ENCODE results near the gene EFCAB12. TPM values are rescaled to one million over a fixed set of nuclear protein-coding genes. Genes with fewer than 3 reads are reported as not detected.

The EFCAB12 gene
- total and polyA plus RNA-seq, 9 donors, result 0.53 to 8.4 (median 1.6) TPM

DNA sequence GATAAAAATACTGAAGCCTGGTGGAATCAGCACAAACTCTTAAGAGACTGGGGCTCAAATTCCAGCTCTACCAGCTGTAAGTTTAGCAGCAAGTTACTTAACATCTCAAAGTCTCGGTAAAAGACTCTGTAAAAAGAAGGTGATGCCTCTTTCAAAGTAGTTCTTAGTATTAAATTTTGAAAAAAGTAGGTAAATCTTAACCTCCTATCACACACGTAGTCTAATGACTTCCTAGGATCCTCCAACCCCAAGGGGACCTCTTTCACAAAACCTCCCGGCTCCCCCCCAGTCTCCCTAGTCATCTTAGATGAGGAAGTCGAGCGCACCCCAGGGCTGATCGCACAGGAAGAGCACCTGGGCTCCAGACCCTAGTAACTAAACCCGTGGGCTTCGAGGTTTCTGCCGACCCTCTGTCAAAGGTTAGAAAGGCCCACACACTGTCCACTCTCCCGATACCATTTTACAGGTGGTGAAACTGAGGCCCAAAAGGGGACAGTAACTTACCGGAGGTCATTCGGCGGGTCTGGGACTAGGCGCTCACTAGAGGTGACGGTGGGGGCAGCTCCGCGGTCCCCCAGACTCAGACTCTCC is 10.9 kb upstream of the EFCAB12 start:
- peak in 2 of 5 donors; percentile 53 to 55 for DNase-seq
- intact Hi-C loops (cut with DNase I), result loop anchor here in 1 of 4 donors (10.0 kb wide), 1 partner anchor 125 kb away; a partner anchor contains a TSS
- Histone ChIP-seq H3K4me3 (peak overlapping the region; percentile 96), H3K9me3 (no peaks in the 10 kb centered on the region), H3K27ac (peak overlapping the region; percentile 50 to 88), H3K4me1 (ENCODE audit: insufficient read depth) (peaks cover 9% of the 10 kb centered on the region), H3K27me3 (no peaks in the 10 kb centered on the region), H3K36me3 (no peaks in the 10 kb centered on the region)
- 0% methylated on average over 17 of the region's 17 CpGs for WGBS, 3 donors
- TF ChIP-seq EP300 (IDR thresholded peaks at IDR 0.05) (no peak), POLR2A (IDR thresholded peaks at IDR 0.05) (peak; percentile 59)

DNA sequence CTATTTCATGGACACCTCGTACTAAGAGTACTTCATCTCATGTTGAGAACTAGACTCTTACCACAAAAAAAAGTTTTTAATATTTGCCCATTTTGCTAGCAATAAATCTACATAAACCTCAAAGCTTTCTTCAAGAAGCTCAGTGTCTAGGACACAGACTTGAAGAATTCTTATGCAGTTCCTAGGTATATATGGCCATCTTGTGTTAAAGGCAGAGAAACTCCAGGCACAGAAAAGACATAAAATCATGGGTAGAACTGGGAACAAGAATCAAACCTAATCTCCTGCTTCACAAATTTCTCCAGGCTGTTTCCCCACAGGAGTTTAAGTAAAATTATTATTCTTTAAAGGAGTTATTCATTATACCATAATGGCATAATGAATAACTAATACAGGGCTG is 6.9 kb upstream of the EFCAB12 start:
- no peak for TF ChIP-seq POLR2A (IDR thresholded peaks at IDR 0.05)
- TF ChIP-seq EP300 (IDR thresholded peaks at IDR 0.05), result no peak
- TF ChIP-seq, protein P1, sequence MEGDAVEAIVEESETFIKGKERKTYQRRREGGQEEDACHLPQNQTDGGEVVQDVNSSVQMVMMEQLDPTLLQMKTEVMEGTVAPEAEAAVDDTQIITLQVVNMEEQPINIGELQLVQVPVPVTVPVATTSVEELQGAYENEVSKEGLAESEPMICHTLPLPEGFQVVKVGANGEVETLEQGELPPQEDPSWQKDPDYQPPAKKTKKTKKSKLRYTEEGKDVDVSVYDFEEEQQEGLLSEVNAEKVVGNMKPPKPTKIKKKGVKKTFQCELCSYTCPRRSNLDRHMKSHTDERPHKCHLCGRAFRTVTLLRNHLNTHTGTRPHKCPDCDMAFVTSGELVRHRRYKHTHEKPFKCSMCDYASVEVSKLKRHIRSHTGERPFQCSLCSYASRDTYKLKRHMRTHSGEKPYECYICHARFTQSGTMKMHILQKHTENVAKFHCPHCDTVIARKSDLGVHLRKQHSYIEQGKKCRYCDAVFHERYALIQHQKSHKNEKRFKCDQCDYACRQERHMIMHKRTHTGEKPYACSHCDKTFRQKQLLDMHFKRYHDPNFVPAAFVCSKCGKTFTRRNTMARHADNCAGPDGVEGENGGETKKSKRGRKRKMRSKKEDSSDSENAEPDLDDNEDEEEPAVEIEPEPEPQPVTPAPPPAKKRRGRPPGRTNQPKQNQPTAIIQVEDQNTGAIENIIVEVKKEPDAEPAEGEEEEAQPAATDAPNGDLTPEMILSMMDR (IDR thresholded peaks at IDR 0.05), result no peak
- Histone ChIP-seq H3K27me3 (no peaks in the 10 kb centered on the region), H3K9me3 (no peaks in the 10 kb centered on the region), H3K27ac (no peak overlapping the region), H3K36me3 (no peaks in the 10 kb centered on the region), H3K4me1 (ENCODE audit: insufficient read depth) (no peaks in the 10 kb centered on the region), H3K4me3 (no peak overlapping the region)
- no peak for DNase-seq
- intact Hi-C loops (cut with DNase I), result loop anchor here in 1 of 4 donors (10.0 kb wide), 1 partner anchor 121 kb away; a partner anchor contains a TSS
- WGBS, 3 donors, result 81 to 94% (median 86%) methylated on average over 1 of the region's 1 CpG

DNA sequence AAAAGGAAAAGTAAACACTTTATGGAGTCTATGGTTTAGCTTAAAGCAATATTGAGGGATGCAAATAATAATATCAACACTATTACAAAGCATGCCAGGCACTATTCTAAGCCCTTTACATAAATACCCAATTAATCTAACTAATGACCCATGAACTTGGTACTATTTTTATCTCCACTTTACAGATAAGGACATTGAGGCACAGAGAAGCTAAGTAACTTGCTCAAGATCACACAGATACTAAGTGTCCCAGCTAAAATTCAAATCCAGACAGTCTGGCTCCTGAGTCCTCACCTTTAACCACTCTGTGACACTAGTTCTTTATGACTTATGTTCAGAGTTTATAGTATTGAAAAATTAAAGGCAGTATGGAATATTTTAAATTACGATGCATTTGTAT is 5.7 kb upstream of the EFCAB12 start:
- no peaks in the 10 kb centered on the region for H3K27me3 ChIP-seq
- no peaks in the 10 kb centered on the region for H3K4me1 ChIP-seq (ENCODE audit: insufficient read depth)
- no peaks in the 10 kb centered on the region for H3K9me3 ChIP-seq
- H3K27ac ChIP-seq, result no peak overlapping the region
- no peaks in the 10 kb centered on the region for H3K36me3 ChIP-seq
- H3K4me3 ChIP-seq, result no peak overlapping the region
- TF ChIP-seq, protein P1 (IDR thresholded peaks at IDR 0.05), result no peak
- TF ChIP-seq POLR2A (IDR thresholded peaks at IDR 0.05) (no peak), EP300 (IDR thresholded peaks at IDR 0.05) (no peak)
- intact Hi-C loops (cut with DNase I), result loop anchor here in 1 of 4 donors (10.0 kb wide), 1 partner anchor 119 kb away; a partner anchor contains a TSS
- DNase-seq, result no peak
- 95 to 99% (median 97%) methylated on average over 1 of the region's 1 CpG for WGBS, 3 donors

DNA sequence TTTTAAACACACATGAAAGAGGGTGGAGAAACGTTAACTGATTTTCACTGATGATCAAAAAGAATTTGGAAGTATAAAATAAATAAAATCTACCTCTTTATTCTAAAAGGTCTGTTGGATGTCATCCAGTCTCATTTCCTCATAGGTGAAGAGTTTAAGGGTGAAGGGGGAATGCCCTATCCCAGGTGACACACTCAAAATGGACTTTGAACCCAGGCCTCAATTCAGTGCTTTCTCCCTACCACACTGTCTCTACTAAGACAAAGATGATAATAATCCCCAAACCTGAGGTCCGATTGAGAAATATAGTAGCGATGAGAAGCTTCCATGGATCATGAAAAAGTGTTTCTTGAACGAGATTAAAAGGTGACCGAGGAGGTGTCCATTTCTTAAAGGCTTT is 5.1 kb upstream of the EFCAB12 start:
- Histone ChIP-seq H3K4me3 (no peak overlapping the region), H3K4me1 (ENCODE audit: insufficient read depth) (no peaks in the 10 kb centered on the region), H3K27ac (no peak overlapping the region), H3K9me3 (no peaks in the 10 kb centered on the region), H3K27me3 (no peaks in the 10 kb centered on the region), H3K36me3 (no peaks in the 10 kb centered on the region)
- intact Hi-C loops (cut with DNase I), result loop anchor here in 1 of 4 donors (10.0 kb wide), 1 partner anchor 119 kb away; a partner anchor contains a TSS
- DNase-seq, result no peak
- WGBS, 3 donors, result 86 to 90% (median 88%) methylated on average over 5 of the region's 5 CpGs
- TF ChIP-seq EP300 (IDR thresholded peaks at IDR 0.05) (no peak), POLR2A (IDR thresholded peaks at IDR 0.05) (no peak)
- TF ChIP-seq, protein P1 (IDR thresholded peaks at IDR 0.05), result no peak

DNA sequence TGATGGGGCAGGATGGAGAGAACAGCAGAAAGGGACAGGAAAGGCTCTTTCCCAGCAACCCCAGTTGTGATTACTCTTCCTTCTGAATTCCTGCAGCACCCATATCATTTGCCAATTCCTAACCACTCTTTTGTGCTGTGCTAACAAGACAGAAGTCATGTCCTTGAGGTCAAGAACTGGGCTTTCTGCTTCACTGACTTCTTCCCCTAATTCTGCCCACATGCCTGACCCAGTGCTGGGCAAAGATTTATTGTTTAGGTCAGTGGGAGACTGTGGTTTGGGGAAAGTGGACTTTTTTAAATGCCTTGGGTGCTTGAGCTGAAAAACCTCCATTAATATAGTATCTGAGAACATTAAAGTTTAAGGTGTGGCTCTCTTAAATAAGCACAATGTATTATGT is 4.2 kb upstream of the EFCAB12 start:
- Histone ChIP-seq H3K9me3 (no peaks in the 10 kb centered on the region), H3K4me3 (no peak overlapping the region), H3K36me3 (no peaks in the 10 kb centered on the region), H3K4me1 (ENCODE audit: insufficient read depth) (no peaks in the 10 kb centered on the region), H3K27ac (no peak overlapping the region), H3K27me3 (no peaks in the 10 kb centered on the region)
- no peak for TF ChIP-seq EP300 (IDR thresholded peaks at IDR 0.05)
- TF ChIP-seq POLR2A (IDR thresholded peaks at IDR 0.05), result no peak
- TF ChIP-seq, protein P1 (IDR thresholded peaks at IDR 0.05), result no peak
- intact Hi-C loops (cut with DNase I), result loop anchor here in 1 of 4 donors (10.0 kb wide), 1 partner anchor 118 kb away; a partner anchor contains a TSS
- DNase-seq, result no peak
